ENCODE data around the gene CARD8.
A peak's percentile ranks its signal among the peaks of the same experiment; 100 is the strongest.

The CARD8 gene

DNA sequence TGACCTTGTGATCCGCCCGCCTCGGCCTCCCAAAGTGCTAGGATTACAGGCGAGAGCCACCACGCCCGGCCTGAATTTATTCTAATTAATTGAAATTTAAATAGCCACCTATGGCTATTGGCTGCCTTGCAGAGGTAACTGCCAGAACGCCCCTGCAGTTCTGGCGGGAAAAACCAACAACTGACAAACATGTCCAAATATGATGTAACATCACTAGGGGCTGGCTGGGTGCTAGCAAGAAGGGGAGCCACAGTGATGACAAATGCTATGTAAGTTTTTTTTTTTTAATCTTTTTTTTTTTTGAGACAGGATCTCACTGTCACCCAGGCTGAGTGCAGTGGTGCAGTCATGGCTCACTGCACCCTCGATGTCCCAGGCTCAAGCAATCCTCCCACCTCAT, 72.4 kb downstream of the CARD8 start:
- Histone ChIP-seq H3K36me3 (ENCODE audit: insufficient read depth, low read length) (peaks cover 52% of the 10 kb centered on the region), H3K27ac (ENCODE audit: low read length) (no peak overlapping the region), H3K9me3 (ENCODE audit: insufficient read depth, low read length, severe bottlenecking) (peaks cover 16% of the 10 kb centered on the region), H3K9ac (ENCODE audit: low read depth, low read length) (no peak overlapping the region), H2AFZ (ENCODE audit: low read depth, low read length) (no peak overlapping the region), H3K79me2 (ENCODE audit: insufficient read depth, low read length) (no peaks in the 10 kb centered on the region), H3K4me3 (ENCODE audit: low read depth in 1 of 2, low read length in 2 of 2) (no peak overlapping the region), H3K4me1 (ENCODE audit: insufficient read depth, low read length) (no peaks in the 10 kb centered on the region), H4K20me1 (ENCODE audit: insufficient read depth, low read length) (no peaks in the 10 kb centered on the region), H3K4me2 (ENCODE audit: insufficient read depth, low read length) (no peak overlapping the region), H3K27me3 (ENCODE audit: insufficient read depth, low read length, poor library complexity) (no peaks in the 10 kb centered on the region)
- TF ChIP-seq, protein P1, sequence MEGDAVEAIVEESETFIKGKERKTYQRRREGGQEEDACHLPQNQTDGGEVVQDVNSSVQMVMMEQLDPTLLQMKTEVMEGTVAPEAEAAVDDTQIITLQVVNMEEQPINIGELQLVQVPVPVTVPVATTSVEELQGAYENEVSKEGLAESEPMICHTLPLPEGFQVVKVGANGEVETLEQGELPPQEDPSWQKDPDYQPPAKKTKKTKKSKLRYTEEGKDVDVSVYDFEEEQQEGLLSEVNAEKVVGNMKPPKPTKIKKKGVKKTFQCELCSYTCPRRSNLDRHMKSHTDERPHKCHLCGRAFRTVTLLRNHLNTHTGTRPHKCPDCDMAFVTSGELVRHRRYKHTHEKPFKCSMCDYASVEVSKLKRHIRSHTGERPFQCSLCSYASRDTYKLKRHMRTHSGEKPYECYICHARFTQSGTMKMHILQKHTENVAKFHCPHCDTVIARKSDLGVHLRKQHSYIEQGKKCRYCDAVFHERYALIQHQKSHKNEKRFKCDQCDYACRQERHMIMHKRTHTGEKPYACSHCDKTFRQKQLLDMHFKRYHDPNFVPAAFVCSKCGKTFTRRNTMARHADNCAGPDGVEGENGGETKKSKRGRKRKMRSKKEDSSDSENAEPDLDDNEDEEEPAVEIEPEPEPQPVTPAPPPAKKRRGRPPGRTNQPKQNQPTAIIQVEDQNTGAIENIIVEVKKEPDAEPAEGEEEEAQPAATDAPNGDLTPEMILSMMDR (IDR thresholded peaks at IDR 0.05; ENCODE audit: borderline replicate concordance, extremely low read depth, low read length, poor library complexity, severe bottlenecking), result no peak
- TF ChIP-seq EZH2 (IDR thresholded peaks at IDR 0.05; ENCODE audit: borderline replicate concordance, low read depth, low read length, severe bottlenecking), result no peak
- DNase-seq, result no peak
- no peak; the same call in 2 of the 3 replicates for ATAC-seq (ENCODE audit: insufficient read depth, low read depth)

GRCh38 chr19:48182434-48182833, 73.3 kb downstream of the CARD8 start:
- no peak for ATAC-seq (ENCODE audit: insufficient read depth, low read depth)

GRCh38 chr19:48181505-48181904, 74.2 kb downstream of the CARD8 start:
- Histone ChIP-seq H2AFZ (ENCODE audit: low read depth, low read length) (no peak overlapping the region), H3K36me3 (ENCODE audit: insufficient read depth, low read length) (peaks cover 44% of the 10 kb centered on the region)
- no peak for ATAC-seq (ENCODE audit: insufficient read depth, low read depth)

More at GRCh38 chr19:48182434-48182833, 73.3 kb downstream of the CARD8 start:
- Histone ChIP-seq H2AFZ (ENCODE audit: low read depth, low read length) (no peak overlapping the region), H3K4me2 (ENCODE audit: insufficient read depth, low read length) (no peak overlapping the region), H3K36me3 (ENCODE audit: insufficient read depth, low read length) (peaks cover 47% of the 10 kb centered on the region), H3K9me3 (ENCODE audit: insufficient read depth, low read length, severe bottlenecking) (peaks cover 16% of the 10 kb centered on the region), H3K4me3 (ENCODE audit: low read depth in 1 of 2, low read length in 2 of 2) (no peak overlapping the region), H3K79me2 (ENCODE audit: insufficient read depth, low read length) (no peaks in the 10 kb centered on the region), H3K27me3 (ENCODE audit: insufficient read depth, low read length, poor library complexity) (no peaks in the 10 kb centered on the region), H3K27ac (ENCODE audit: low read length) (no peak overlapping the region), H3K9ac (ENCODE audit: low read depth, low read length) (no peak overlapping the region), H4K20me1 (ENCODE audit: insufficient read depth, low read length) (no peaks in the 10 kb centered on the region), H3K4me1 (ENCODE audit: insufficient read depth, low read length) (no peaks in the 10 kb centered on the region)
- no peak for DNase-seq
- TF ChIP-seq EZH2 (IDR thresholded peaks at IDR 0.05; ENCODE audit: borderline replicate concordance, low read depth, low read length, severe bottlenecking), result no peak
- TF ChIP-seq, protein P1 (IDR thresholded peaks at IDR 0.05; ENCODE audit: borderline replicate concordance, extremely low read depth, low read length, poor library complexity, severe bottlenecking), result peak; percentile 23

More at GRCh38 chr19:48181505-48181904, 74.2 kb downstream of the CARD8 start:
- H3K27me3 ChIP-seq (ENCODE audit: insufficient read depth, low read length, poor library complexity), result no peaks in the 10 kb centered on the region
- H3K79me2 ChIP-seq (ENCODE audit: insufficient read depth, low read length), result no peaks in the 10 kb centered on the region
- H3K9me3 ChIP-seq (ENCODE audit: insufficient read depth, low read length, severe bottlenecking), result peaks cover 16% of the 10 kb centered on the region
- H3K4me1 ChIP-seq (ENCODE audit: insufficient read depth, low read length), result no peaks in the 10 kb centered on the region
- H3K9ac ChIP-seq (ENCODE audit: low read depth, low read length), result no peak overlapping the region
- H4K20me1 ChIP-seq (ENCODE audit: insufficient read depth, low read length), result no peaks in the 10 kb centered on the region
- TF ChIP-seq, protein P1 (IDR thresholded peaks at IDR 0.05; ENCODE audit: borderline replicate concordance, extremely low read depth, low read length, poor library complexity, severe bottlenecking), result no peak
- no peak for TF ChIP-seq EZH2 (IDR thresholded peaks at IDR 0.05; ENCODE audit: borderline replicate concordance, low read depth, low read length, severe bottlenecking)
- no peak overlapping the region for H3K4me3 ChIP-seq (ENCODE audit: low read depth in 1 of 2, low read length in 2 of 2)
- H3K27ac ChIP-seq (ENCODE audit: low read length), result no peak overlapping the region
- H3K4me2 ChIP-seq (ENCODE audit: insufficient read depth, low read length), result no peak overlapping the region
- DNase-seq, result no peak

Data from DND-41 (cell line).